ENCODE data around the gene COQ7.

COQ7 gene

GRCh38 chr16:19088341-19088916, 21.0 kb downstream of the COQ7 start:
- no peak for FAIRE-seq
- TF ChIP-seq TAF1 (IDR thresholded peaks at IDR 0.05; ENCODE audit: borderline replicate concordance, low read depth, low read length) (no peak), POLR2AphosphoS5 (IDR thresholded peaks at IDR 0.05; ENCODE audit: low read depth, low read length) (no peak), POLR2A (IDR thresholded peaks at IDR 0.05; ENCODE audit: low read depth, low read length) (no peak)
- no peak for DNase-seq (ENCODE audit: insufficient read length)

DNA sequence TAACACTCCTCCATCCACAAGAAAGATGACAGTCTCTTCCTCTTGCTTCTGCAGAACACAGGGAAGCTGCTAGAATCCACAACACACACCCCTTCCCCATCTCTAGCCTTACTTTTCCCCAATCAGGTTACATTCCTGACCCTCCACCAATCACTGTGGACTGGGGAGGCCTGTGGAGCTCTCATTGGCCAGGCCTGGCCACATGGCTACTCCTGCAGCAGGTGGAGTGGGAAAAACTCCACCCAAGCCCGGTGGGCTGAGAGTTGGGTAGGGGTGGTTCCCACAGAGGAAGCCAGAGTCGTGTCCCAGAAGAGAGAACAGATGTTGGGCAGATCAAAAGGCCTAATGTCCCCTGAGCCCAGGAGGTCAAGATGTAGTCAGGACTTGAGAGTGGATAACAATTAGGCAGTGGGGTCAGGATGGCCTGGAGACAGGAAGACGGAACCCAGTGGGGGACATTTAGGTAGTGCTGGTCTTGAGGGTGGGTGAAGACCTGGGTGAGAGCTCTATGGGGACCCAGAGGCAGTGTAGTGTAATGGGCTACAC, 22.1 kb downstream of the COQ7 start:
- TF ChIP-seq TAF1 (IDR thresholded peaks at IDR 0.05; ENCODE audit: borderline replicate concordance, low read depth, low read length) (no peak), POLR2AphosphoS5 (IDR thresholded peaks at IDR 0.05; ENCODE audit: low read depth, low read length) (no peak), POLR2A (IDR thresholded peaks at IDR 0.05; ENCODE audit: low read depth, low read length) (no peak)
- FAIRE-seq (no peak), DNase-seq (ENCODE audit: insufficient read length) (no peak)

GRCh38 chr16:19090916-19091315, 23.5 kb downstream of the COQ7 start:
- DNase-seq (ENCODE audit: insufficient read length) (no peak), FAIRE-seq (no peak)
- TF ChIP-seq POLR2AphosphoS5 (IDR thresholded peaks at IDR 0.05; ENCODE audit: low read depth, low read length) (no peak), TAF1 (IDR thresholded peaks at IDR 0.05; ENCODE audit: borderline replicate concordance, low read depth, low read length) (no peak), POLR2A (IDR thresholded peaks at IDR 0.05; ENCODE audit: low read depth, low read length) (no peak)

DNA sequence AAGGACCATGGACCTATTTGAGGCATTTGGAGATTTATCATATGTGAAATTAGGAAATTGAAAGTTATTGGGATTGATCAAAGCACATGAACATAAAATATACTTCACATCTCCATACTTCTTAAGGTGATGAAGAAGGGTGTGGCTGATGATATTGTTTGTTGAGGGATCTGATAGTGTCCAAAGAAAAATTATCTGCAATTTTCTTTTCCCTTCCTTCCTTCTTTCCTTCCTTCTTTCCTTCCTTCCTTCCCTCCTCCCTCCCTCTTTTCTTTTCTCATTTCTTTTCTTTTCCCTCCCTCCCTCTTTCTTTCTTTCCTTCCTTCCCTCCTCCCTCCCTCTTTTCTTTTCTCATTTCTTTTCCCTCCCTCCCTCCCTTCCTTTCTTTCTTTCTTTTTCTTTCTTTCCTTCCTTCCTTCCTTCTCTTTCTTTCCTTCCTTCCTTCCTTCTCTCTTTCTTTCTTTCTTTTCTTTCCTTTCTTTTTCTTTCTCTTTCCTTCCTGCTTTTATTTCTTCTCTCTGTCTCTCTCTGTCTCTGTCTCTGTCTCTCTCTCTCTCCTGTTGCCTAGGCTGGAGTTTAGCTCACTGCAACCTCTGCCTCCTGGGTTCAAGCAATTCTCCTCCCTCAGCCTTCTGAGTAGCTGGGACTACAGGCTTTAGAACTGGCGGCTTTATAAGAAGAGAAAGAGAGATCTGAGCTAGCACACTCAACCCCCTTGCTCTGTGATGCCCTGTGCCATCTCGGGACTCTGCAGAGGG, 25.4 kb downstream of the COQ7 start:
- no peak for TF ChIP-seq POLR2AphosphoS5 (IDR thresholded peaks at IDR 0.05; ENCODE audit: low read depth, low read length)
- no peak for TF ChIP-seq TAF1 (IDR thresholded peaks at IDR 0.05; ENCODE audit: borderline replicate concordance, low read depth, low read length)
- TF ChIP-seq POLR2A (IDR thresholded peaks at IDR 0.05; ENCODE audit: low read depth, low read length) = no peak
- no peak for FAIRE-seq
- DNase-seq (ENCODE audit: insufficient read length) = no peak

DNA sequence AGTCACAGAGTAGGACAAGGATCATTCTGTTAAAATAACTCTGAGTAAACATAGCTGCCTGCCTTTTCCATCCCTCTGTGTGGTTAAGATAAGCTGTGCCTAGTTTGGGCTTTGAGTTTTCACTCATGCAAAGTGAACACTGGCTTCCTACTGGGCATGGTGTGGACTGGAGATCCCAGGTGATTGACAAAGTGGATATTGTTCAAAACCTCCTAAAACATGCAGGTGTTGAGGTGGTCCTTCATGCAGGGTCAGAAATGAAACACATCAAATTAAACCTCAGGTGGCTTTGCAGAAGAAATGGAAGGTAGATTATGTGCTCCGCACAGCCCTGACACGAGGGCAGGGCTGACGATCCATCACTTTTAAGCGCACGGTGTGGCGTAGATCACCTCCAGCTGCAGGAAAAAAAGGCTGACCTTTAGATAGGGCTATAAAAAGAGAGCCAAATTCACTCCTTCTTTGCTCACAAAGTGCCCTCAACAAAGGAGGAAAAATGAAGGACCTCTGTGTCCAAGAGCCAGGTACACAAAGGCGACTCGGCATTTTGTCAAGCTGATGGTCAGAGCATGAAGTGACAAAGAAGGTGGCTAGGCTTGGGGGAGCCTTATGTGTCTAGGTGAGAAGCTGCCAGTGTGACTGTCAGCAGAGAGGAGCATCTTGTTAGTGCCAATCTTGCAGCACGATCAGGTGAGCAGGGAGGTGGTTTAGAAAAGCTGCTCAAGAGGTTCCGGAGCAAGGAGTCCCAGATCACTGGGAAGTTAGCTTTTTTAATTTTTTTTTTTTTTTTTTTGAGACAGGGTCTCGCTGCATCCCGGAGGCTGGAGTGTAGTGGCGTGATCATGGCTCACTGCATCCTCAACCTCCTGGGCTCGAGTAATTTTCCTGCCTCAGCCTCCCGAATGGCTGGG, 26.5 kb downstream of the COQ7 start:
- DNase-seq (ENCODE audit: insufficient read length) = no peak
- TF ChIP-seq POLR2AphosphoS5 (IDR thresholded peaks at IDR 0.05; ENCODE audit: low read depth, low read length) (no peak), TAF1 (IDR thresholded peaks at IDR 0.05; ENCODE audit: borderline replicate concordance, low read depth, low read length) (no peak), POLR2A (IDR thresholded peaks at IDR 0.05; ENCODE audit: low read depth, low read length) (no peak)
- FAIRE-seq = no peak

GRCh38 chr16:19094542-19095365, 27.3 kb downstream of the COQ7 start:
- TF ChIP-seq TAF1 (IDR thresholded peaks at IDR 0.05; ENCODE audit: borderline replicate concordance, low read depth, low read length) (no peak), POLR2A (IDR thresholded peaks at IDR 0.05; ENCODE audit: low read depth, low read length) (no peak), POLR2AphosphoS5 (IDR thresholded peaks at IDR 0.05; ENCODE audit: low read depth, low read length) (no peak)
- DNase-seq (ENCODE audit: insufficient read length) = no peak
- no peak for FAIRE-seq

GRCh38 chr16:19095654-19096053, 28.2 kb downstream of the COQ7 start:
- no peak for TF ChIP-seq POLR2A (IDR thresholded peaks at IDR 0.05; ENCODE audit: low read depth, low read length)
- TF ChIP-seq POLR2AphosphoS5 (IDR thresholded peaks at IDR 0.05; ENCODE audit: low read depth, low read length) = no peak
- no peak for TF ChIP-seq TAF1 (IDR thresholded peaks at IDR 0.05; ENCODE audit: borderline replicate concordance, low read depth, low read length)
- DNase-seq (ENCODE audit: insufficient read length) (no peak), FAIRE-seq (no peak)

DNA sequence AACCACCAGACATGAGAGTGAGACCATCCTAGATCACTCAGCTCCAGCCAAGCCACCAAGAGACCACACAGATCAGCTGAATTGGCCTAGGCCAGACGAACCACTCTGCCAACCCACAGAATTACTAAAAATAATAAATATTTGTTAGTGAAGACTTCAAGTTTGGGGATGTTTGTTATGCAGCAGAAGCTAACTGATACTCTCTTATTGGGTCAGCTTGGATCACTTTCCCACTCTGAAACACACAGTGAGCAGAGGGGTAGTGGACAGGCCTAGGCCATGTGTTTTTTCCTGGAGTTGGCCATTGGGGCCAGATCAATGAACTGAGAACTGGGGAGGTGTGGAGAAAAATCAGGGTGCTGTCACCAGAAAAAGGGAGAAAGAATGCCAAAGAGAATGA, 30.8 kb downstream of the COQ7 start:
- no peak for FAIRE-seq
- TF ChIP-seq POLR2AphosphoS5 (IDR thresholded peaks at IDR 0.05; ENCODE audit: low read depth, low read length) (no peak), TAF1 (IDR thresholded peaks at IDR 0.05; ENCODE audit: borderline replicate concordance, low read depth, low read length) (no peak), POLR2A (IDR thresholded peaks at IDR 0.05; ENCODE audit: low read depth, low read length) (no peak)
- DNase-seq (ENCODE audit: insufficient read length) = no peak

- no peak for DNase-seq (ENCODE audit: insufficient read length)
Measured at GRCh38 chr16:19102187-19102872, 34.9 kb downstream of the COQ7 start.

GRCh38 chr16:19104607-19105006, 37.2 kb downstream of the COQ7 start:
- FAIRE-seq (no peak), DNase-seq (ENCODE audit: insufficient read length) (no peak)
- TF ChIP-seq POLR2A (IDR thresholded peaks at IDR 0.05; ENCODE audit: low read depth, low read length) (no peak), POLR2AphosphoS5 (IDR thresholded peaks at IDR 0.05; ENCODE audit: low read depth, low read length) (no peak)

More at GRCh38 chr16:19102187-19102872, 34.9 kb downstream of the COQ7 start:
- TF ChIP-seq POLR2AphosphoS5 (IDR thresholded peaks at IDR 0.05; ENCODE audit: low read depth, low read length) (no peak), TAF1 (IDR thresholded peaks at IDR 0.05; ENCODE audit: borderline replicate concordance, low read depth, low read length) (no peak), POLR2A (IDR thresholded peaks at IDR 0.05; ENCODE audit: low read depth, low read length) (no peak)
- FAIRE-seq = no peak

Data from GM12892 (cell line).